ENCODE measurements around the gene WFDC1.
"Not testable (repeated sequence)": the region's sequence is repeated elsewhere in the genome, so short reads cannot be mapped to it uniquely, and the experiment has no call there.

DNA sequence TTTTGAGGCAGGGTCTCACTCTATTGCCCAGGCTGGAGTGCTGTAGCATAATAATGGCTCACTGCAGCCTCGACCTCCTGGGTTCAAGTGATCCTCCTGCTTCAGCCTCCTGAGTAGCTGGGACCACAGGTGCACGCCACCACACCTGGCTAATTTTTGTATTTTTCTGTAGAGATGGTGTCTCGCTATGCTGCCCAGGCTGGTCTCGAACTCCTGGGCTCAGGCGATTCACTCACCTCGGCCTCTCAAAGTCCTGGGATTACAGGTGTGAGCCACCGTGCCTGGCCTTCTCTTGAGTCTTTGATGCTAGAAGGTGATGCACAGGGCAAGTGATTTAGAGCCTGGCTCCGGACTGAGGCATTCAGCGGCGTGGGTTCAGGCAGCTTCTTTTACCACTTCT is 49.1 kb downstream of the WFDC1 start:
- TF ChIP-seq BHLHE40 (IDR thresholded peaks at IDR 0.05; ENCODE audit: borderline replicate concordance); SP1 (IDR thresholded peaks at IDR 0.05); TARDBP (IDR thresholded peaks at IDR 0.05); FOXK2 (IDR thresholded peaks at IDR 0.05); ARNT (IDR thresholded peaks at IDR 0.05); NFRKB (IDR thresholded peaks at IDR 0.05); FOXM1 (IDR thresholded peaks at IDR 0.05; ENCODE audit: borderline replicate concordance); ZNF384 (IDR thresholded peaks at IDR 0.05); HDGF (IDR thresholded peaks at IDR 0.05; ENCODE audit: borderline replicate concordance); ELF4 (IDR thresholded peaks at IDR 0.05); SUZ12 (IDR thresholded peaks at IDR 0.05): not testable (repeated sequence)
- TF ChIP-seq, protein P1, sequence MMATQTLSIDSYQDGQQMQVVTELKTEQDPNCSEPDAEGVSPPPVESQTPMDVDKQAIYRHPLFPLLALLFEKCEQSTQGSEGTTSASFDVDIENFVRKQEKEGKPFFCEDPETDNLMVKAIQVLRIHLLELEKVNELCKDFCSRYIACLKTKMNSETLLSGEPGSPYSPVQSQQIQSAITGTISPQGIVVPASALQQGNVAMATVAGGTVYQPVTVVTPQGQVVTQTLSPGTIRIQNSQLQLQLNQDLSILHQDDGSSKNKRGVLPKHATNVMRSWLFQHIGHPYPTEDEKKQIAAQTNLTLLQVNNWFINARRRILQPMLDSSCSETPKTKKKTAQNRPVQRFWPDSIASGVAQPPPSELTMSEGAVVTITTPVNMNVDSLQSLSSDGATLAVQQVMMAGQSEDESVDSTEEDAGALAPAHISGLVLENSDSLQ (IDR thresholded peaks at IDR 0.05): not testable (repeated sequence)
